ENCODE results near the gene VAC14.
A peak's percentile ranks its signal among the peaks of the same experiment; 100 is the strongest.

VAC14 gene

DNA sequence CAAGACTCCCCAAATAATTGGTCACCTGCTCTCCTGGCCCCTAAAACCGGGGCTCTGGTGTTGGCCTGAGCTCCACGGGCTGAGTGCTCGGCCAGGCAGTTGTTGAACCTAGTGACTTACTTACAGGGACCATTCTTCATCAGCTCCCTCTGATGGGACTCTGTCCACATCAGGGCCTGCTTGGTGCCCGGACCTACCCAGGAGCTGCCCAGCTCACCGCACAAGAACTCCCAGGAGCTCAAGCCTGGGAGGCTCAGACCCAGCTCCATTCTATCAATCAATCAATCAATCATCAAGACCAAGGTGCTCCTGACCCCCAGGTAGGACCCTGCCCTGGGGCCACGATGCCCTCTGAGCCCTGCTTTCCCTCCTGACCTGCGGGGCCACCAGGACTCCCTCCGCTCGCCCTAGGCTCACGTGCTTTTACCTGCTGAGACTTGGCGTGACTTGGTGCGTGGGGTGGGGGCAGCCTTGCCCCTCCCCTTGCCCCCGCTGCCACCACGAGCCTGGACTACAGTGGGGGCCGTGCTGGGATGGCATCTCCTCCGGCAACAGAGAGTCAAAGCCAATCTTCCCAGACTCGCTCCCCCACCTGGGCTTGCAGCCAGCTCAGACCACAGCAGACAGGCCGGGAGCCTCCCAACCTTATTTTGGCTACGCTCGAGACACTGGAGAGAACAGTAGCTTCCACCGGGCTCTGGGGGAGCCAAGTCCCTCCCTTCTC, 138.9 kb downstream of the VAC14 start:
- no peak for DNase-seq (ENCODE audit: low read depth)

DNA sequence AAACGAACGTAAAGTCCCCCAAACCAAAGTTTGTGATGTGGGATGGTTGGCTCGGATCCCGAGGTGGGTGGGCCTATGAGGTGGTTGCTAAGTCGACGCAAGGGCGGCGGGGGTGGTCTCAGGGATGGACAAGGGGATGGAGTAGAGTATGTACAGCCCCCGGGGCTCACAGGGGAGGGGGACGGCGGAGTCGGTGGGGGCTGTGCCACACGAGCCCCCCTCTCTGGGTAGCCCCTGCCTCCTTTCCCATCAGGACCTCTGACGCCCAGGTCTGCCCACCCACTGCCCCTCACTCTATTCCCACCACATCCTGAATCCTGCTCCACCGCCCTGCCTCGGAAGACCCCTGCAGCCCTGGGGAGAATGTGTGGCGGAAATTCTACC, 139.4 kb downstream of the VAC14 start:
- DNase-seq (ENCODE audit: low read depth) = no peak

DNA sequence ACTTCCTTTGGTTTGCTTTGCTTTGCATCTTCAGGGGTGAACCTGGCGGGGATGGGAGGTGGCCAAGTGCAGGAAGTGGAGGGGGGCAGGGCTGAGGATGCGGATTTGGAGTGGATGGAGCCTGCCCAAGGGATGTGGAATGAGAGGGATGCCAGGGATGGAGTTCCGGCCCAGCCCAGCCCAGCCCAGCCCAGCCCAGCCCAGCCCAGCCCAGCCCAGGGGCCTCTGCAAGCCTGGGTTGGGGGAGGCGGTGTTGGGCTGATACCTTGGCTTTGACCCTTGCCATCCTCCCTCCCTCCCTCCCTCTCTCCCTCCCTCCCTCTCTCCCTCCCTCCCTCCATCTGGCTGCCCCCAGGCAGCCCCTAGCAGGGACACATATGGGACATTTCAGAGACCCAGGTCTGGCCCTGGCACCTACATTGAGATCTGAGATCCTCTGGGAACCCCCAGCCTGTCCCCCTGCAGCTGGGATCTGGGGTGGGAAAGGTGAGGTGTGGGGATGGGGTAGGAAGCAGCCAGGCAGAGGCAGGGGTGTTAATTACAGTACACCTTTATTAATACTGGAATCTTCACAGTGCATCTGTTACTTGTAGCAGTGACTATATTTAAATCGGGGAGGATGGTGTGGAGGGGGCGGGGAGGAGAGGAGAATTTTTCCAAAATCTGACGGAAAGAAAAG, 140.1 kb downstream of the VAC14 start:
- DNase-seq (ENCODE audit: low read depth) = no peak

DNA sequence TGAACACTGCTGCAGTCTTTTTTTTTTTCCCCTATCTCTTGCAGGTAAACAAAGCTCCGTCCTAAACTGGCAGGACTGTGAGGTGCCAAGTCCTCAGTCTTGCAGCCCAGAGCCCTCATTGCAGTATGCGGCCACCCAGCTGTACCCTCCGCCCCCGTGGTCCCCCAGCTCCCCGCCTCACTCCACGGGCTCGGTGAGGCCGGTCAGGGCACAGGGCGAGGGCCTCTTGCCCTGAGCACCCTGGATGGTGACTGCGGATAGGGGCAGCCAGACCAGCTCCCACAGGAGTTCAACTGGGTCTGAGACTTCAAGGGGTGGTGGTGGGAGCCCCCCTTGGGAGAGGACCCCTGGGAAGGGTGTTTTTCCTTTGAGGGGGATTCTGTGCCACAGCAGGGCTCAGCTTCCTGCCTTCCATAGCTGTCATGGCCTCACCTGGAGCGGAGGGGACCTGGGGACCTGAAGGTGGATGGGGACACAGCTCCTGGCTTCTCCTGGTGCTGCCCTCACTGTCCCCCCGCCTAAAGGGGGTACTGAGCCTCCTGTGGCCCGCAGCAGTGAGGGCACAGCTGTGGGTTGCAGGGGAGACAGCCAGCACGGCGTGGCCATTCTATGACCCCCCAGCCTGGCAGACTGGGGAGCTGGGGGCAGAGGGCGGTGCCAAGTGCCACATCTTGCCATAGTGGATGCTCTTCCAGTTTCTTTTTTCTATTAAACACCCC, 140.8 kb downstream of the VAC14 start:
- no peak for DNase-seq (ENCODE audit: low read depth)

DNA sequence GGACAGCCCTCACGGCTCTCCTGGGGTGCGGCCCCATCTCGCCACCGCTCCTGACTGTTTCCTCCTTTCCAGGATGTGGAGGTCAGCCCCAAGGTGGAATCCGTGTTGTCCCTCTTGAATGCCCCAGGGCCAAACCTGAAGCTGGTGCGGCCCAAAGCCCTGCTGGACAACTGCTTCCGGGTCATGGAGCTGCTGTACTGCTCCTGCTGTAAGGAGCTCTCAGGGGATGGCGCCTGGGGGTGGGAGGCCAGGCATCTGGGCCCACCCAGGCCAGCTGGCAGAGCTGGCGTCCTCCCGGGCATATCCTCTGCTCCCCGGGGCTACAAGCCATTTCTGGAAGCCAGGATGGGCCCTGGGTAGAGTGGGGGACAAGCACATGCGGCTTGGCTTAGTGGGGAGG, 141.4 kb downstream of the VAC14 start:
- DNase-seq (ENCODE audit: low read depth) = no peak

DNA sequence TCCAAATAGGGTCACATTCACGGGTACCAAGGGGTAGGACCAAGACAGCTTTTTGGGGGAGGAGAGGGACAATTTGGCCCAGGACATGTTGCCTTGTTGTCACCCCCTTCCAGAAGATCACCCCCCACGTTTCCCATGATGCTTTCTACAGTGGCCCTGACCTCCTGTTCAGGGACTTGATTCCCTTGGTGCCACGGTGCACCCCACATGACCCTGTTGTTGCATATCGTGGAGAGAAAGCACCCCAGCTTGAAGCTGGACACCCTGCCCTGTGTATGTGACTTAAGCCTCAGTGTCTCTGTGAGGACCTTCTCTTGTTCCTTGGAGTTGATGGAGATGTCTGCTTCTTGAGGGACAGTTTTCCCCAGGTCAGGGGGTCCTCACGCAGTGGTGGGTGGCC, 142.0 kb downstream of the VAC14 start:
- DNase-seq (ENCODE audit: low read depth) = no peak

DNA sequence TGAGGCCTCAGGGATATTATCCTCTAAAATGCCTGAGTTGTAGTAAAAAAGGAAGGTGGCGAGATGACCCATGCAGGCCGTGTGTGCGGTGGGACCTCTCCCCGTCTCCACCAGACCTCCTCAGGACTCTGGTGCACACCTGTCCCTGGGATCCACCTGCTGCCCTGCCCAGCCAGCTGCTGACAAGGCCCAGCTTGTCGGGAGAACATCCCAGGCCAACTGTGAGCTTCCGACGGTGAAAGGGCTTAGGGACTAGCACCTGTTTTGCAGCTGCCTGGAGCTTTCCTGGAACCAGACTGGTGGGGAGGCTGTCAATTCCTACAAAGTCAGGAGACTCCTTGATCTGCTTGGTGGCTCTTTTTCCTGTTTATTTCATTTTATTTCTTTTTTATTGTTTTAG, 143.0 kb downstream of the VAC14 start:
- no peak for DNase-seq (ENCODE audit: low read depth)

DNA sequence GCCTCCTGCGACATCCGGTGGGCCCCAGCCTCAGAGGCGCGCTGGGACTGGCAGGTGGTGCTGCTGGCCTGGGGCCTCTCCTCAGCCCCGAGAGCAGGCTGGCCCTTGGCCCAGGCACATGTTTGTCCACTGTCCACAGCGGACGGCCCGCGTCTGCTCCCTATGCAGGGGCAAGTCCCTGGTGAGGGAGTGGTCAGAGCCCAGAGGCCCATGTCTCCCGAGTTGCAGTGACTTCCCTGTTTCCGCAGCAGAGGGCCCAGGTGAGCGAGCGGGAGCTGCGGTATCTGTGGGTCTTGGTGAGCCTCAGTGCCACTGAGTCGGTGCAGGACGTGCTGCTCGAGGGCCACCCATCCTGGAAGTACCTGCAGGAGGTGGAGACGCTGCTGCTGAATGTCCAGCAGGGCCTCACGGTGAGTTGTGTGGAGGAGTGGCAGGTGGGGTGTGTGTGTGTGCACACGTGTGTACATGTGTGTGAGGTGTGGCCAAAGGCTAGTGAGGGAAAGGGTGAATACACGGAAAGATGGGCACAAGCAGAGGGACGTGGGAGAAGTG, 144.2 kb downstream of the VAC14 start:
- no peak for DNase-seq (ENCODE audit: low read depth)

DNA sequence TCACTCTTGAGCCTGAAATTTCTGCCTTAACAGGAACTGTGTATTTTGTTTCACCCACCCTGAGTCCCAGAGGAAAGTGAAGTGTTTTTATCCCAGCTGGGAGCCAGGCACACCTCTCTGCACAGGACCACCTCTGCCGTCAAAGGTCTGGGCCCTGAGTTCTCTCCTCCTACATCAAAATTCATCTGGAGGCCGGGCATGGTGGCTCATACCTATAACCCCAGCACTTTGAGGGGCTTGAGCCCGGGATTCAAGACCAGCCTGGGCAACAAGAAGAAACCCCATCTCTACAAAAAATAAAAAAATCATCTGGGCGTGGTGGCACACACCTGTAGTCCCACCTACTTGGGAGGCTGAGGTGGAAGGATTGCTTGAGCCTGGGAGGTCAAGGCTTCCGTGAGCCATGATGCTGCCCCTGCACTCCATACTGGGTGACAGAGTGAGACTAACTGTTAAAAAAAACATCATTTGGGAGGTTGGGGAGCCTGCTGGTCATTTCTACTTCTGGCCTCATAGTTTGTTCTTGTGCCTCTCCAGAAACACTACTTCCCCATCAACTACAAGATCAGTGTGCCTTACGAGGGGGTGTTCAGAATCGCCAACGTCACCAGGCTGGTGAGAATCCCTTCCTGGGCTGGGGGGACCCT, 144.8 kb downstream of the VAC14 start:
- DNase-seq (ENCODE audit: low read depth) = no peak

DNA sequence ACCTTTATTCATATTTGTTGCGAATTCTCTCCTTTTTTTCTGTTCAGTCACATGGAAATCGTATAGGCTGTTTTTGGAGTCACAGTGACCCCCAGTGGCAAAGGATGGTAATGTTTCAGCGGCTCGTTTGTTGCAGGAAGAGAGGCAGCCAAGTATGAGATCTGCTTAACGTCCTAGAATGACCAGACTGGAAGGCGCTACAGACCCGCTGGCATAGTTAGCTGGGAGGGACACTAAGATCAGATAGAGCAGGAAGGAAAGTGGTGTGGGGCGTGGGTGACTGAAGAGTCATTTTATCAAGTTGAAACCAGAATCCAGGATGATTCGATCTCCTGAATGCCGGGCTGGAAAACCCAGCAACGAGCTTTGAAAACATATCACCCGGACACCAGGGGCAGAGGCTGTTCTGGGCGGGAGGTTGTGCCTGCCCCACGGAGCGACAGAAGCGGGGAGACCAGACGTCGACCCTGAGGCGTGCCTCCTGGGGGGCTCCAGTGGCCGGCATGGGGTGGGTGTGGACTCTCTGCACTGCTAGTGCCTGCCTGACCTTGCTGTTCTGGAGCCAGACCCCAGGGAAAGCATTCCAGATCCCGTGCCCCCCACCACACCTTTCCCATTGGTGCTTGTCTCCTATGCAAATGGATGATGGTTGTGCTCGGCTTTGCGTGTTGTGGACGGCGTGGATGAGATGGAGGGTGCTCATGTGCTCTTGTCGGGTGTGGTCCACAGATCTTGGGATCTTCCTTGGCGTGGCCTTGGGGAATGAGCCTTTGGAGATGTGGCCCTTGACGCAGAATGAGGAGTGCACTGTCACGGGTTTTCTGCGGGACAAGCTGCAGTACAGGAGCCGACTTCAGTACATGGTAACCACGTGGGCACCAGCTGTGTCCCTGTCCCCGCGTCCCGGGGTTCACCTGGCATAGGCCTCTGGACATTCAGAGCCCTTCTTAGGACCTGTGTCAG, 146.9 kb downstream of the VAC14 start:
- DNase-seq (ENCODE audit: low read depth) = peak; percentile 53

DNA sequence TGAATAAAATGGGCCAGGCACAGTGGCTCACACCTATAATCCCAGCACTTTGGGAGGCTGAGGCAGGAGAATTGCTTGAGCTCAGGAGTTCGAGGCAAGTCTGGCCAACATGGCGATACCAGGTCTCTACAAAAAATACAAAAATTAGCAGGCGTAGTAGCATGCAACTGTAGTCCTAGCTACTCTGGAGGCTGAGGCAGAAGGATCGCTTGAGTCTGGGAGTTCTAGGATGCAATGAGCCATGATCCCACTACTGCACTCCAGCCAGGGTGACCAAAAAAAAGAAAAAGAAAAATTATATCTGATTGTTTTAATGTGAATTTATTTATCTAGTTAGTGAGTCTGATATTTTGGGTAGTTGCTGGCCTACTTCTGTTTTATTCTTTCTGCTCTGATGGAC, 147.6 kb downstream of the VAC14 start:
- no peak for DNase-seq (ENCODE audit: low read depth)

DNA sequence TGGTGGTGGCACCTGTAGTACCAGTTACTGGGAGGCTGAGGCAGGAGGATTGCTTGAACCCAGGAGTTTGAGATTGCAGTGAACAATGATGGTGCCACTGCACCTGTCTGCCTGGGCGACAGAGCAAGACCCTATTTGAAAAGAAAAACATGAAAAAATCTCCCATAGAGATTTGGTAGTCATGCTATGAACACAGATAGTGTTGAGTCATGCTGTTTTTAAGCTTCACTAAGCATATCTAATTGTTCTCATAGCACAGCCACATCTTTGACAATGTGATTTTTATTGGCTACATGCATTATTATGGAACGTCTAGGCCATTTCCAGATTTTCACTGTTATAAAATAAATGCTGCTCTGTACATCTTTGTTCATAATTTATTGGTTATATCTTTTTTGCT, 148.6 kb downstream of the VAC14 start:
- no peak for DNase-seq (ENCODE audit: low read depth)

DNA sequence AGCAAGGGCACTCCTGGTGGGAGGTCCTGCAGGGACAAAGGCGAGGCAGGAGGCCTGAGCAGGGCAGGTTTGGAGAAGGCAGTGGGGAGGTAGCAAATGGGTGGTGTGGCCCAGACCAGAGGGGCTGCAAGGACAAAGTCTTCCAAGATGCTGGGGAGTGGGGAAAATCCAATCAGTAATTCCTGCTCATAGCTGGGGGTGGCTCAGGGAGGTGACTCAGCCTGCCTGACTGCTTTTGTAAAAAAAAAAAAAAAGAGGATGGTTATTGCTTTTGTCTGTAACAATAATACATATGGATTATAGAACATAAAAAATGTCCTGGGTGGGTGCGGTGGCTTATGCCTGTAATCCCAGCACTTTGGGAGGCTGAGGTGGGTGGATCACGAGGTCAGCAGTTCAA, 149.4 kb downstream of the VAC14 start:
- DNase-seq (ENCODE audit: low read depth) = no peak

DNA sequence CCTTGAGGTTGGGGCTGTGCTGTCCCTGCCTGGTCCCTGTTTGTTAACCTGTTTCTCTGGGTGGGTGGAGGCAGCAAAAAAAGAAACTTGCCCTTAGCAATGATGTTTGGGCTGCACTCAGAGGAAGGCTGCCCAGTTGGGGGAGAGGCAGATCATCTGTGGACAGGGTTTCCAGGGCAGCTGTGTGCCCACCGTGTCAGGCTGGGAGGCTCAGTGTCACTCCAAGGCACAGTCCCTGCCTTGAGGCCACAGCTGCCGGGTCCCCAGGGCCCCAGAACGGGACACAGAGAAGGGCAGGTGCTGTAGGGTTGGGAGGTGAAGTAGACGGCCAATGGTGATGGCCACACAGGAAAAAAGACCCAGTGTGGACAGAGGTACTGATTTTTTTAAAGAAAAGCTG, 150.7 kb downstream of the VAC14 start:
- DNase-seq (ENCODE audit: low read depth) = no peak

DNA sequence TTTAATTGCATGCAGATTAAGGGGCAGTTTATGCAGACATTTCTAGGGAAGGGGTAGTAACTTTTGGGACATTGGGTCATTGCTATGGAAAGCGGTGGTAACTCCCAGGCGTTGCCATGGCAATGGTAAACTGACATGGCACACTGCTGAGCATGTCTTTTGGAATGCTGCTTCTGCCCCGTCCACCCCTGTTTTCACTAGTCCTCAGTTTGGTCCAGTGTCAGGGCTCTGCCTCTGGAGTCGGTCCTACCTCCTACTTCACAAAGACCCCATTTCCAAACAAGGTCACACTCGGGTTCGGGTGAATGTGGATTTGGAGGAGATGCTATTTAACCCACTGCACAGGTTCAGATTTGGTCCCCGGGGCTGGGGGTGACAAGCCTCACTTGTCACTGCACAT, 151.7 kb downstream of the VAC14 start:
- no peak for DNase-seq (ENCODE audit: low read depth)

DNA sequence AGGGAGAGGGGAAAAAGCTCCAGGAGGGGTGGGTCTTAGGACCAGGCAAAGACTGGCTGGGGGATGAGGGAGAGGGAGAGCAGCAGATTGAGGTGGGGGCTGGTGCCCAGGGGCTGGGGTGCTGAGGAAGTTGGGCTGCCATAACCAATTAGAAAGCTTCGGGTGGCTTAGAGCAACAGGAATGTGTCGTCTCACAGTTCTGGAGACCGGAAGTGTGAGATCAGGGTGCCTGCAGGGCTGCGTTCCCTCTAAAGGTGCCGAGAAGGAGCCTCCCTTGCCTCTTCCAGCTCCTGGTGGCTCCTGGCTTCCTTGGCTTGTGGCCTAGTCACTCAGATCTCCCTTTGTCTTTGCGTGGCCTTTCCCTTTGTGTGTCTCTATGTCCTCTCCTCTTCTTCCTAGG, 152.4 kb downstream of the VAC14 start:
- DNase-seq (ENCODE audit: low read depth) = no peak

DNA sequence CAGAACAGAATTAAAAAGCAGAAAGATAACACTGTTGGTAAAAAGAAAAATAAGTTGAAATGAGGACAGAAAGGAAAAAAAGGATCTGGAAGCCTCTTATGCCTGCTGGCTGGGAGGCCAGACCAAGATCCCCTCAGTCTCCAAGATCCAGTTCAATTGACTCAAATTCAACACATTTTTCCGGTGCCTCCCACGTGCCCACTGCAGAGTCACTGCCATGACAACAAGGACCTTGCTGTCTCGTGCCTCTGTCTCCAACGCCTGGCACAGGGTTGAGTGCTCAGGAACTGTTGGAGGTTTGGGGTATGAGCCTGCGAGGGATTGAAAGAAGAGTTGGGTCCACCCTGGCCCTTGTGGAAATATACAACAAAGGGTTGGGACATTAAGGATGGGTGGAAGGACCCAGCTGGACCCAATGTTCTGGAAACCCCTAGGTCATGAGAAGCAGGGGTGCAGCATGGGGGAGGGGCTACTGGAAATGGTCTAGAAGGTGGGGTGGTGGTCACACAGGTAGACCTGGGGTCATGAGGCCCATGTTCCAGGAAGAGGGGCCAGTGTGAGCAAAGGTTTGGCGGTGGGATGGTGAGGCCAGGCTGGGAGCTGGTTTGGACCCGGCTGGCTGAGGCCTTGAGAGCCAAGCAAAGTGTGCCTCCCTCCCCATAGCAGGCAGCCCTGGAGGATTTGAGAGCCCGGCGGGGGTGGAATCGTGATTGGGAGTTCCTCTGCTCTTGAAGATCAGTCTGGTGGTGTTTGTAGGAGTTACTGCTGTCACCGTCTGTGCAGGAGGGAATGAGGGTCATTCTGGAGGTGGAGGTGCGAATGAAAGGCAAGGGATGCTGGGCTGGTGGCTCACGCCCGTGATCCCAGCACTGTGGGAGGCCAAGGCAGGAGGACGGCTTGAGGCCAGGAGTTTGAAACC, 153.3 kb downstream of the VAC14 start:
- DNase-seq (ENCODE audit: low read depth) = no peak

DNA sequence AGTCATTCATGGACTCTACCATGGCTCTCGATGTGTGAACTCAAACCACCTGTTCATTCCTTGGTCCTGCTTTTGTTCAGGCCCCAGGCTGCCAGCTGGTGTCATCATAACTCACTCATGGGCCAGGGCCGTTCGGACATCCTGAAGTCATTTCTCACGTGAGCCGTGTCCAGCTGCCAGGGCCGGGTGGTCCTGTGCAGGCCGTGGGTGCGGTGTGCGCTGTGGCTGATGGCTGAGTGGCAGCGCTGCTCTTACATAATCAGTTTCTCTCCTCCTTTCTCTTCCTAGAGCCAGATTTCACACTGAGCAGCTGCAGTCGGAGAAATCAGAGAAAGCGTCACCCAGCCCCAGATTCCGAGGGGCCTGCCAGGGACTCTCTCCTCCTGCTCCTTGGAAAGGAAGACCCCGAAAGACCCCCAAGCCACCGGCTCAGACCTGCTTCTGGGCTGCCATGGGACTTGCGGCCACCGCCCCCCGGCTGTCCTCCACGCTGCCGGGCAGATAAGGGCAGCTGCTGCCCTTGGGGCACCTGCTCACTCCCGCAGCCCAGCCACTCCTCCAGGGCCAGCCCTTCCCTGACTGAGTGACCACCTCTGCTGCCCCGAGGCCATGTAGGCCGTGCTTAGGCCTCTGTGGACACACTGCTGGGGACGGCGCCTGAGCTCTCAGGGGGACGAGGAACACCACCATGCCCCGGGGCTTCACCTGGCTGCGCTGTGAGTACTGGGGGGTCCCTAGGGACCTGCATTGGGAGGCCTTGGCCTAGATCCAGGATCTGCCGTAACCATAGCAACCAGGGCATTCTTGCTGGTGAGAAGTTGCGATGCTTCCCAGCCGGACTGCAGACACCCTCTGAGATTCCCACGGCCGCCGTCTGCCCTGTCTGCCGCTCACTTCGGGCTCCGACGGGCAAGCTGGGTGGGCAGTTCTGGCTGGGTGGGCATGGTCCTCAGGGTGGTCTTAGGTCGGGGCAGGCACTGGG, 154.4 kb downstream of the VAC14 start, which contains the start of gene IL34:
TSS of gene IL34 (plus strand) at position 300 of the 982 bp plus-strand sequence. CDS start at position 689, 389 bp downstream.
- no peak for DNase-seq (ENCODE audit: low read depth)
